RWPE2 (cell line): ENCODE measurements around the gene PSMA4.

ENCODE experiments used
- ATAC-seq: fragments of 200-7000 bp; cut with Tn5 transposase; 3 replicates; pipeline ENCODE4 v1.9.1; 2021; ENCODE audit warnings: low read depth
- DNase-seq: peaks from one replicate; pipeline ENCODE4 v3.0.0-alpha.2; 2020; ENCODE audit warnings: low spot score
- H3K27ac ChIP-seq: fragments of 450-650 bp; 2 replicates; pipeline ENCODE4 v1.5.1; 2017; ENCODE audit warnings: mild to moderate bottlenecking; ENCODE audit not compliant: poor library complexity, severe bottlenecking
- H3K27me3 ChIP-seq: fragments of 250-450 bp; sonication (Bioruptor Pico); 2 replicates; pipeline ENCODE4 v1.5.1; 2021; ENCODE audit warnings: mild to moderate bottlenecking, moderate library complexity; ENCODE audit not compliant: insufficient read depth, poor library complexity, severe bottlenecking
- H3K36me3 ChIP-seq: fragments of 250-450 bp; sonication (Bioruptor Pico); 2 replicates; pipeline ENCODE4 v1.5.1; 2020; ENCODE audit warnings: low read depth, mild to moderate bottlenecking, moderate library complexity
- H3K4me1 ChIP-seq: fragments of 250-450 bp; sonication (Bioruptor Pico); 2 replicates; pipeline ENCODE4 v1.5.1; 2021; ENCODE audit warnings: mild to moderate bottlenecking, moderate library complexity; ENCODE audit not compliant: insufficient read depth, poor library complexity, severe bottlenecking
- H3K4me3 ChIP-seq: fragments of 250-450 bp; sonication (Bioruptor Pico); 2 replicates; pipeline ENCODE4 v1.5.1; 2021; ENCODE audit warnings: mild to moderate bottlenecking, moderate library complexity; ENCODE audit not compliant: severe bottlenecking
- H3K9me3 ChIP-seq: fragments of 250-450 bp; sonication (Bioruptor Pico); 2 replicates; pipeline ENCODE4 v1.5.1; 2021; ENCODE audit warnings: mild to moderate bottlenecking, moderate library complexity; ENCODE audit not compliant: severe bottlenecking
- TF ChIP-seq, protein P1 (sequence below): fragments of 450-650 bp; IDR thresholded peaks from one replicate; pipeline ENCODE4 v1.5.1; 2017; ENCODE audit warnings: mild to moderate bottlenecking, moderate library complexity; ENCODE audit not compliant: poor library complexity, severe bottlenecking

Gene PSMA4

DNA sequence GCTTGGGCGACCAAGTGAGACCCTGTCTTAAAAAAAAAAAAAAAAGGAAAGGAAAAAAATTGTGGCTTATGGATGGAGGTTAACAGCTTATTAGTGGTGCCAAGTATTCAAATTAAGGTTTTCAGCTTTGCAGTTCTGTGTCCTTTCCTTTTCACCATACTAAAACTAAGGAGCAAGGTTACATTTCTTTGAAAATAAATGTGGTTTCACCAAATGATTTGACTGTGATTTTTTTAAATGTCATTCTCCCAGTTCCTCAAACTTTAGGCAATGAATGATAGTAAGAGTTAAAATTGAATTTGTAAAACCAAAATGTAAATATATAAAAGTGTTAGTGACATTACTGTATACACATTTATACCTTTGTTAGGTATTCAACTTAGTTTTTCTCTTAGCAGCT, 34.7 kb downstream of the PSMA4 start:
- H3K9me3 ChIP-seq: no peaks in the 10 kb centered on the region

GRCh38 chr15:78597583-78597982, 57.3 kb downstream of the PSMA4 start:
- Histone ChIP-seq H3K9me3 (no peaks in the 10 kb centered on the region), H3K4me3 (no peak overlapping the region), H3K27ac (no peak overlapping the region), H3K27me3 (no peaks in the 10 kb centered on the region), H3K36me3 (peaks cover 11% of the 10 kb centered on the region), H3K4me1 (no peaks in the 10 kb centered on the region)
- ATAC-seq (no peak), DNase-seq (no peak)
- TF ChIP-seq, protein P1, sequence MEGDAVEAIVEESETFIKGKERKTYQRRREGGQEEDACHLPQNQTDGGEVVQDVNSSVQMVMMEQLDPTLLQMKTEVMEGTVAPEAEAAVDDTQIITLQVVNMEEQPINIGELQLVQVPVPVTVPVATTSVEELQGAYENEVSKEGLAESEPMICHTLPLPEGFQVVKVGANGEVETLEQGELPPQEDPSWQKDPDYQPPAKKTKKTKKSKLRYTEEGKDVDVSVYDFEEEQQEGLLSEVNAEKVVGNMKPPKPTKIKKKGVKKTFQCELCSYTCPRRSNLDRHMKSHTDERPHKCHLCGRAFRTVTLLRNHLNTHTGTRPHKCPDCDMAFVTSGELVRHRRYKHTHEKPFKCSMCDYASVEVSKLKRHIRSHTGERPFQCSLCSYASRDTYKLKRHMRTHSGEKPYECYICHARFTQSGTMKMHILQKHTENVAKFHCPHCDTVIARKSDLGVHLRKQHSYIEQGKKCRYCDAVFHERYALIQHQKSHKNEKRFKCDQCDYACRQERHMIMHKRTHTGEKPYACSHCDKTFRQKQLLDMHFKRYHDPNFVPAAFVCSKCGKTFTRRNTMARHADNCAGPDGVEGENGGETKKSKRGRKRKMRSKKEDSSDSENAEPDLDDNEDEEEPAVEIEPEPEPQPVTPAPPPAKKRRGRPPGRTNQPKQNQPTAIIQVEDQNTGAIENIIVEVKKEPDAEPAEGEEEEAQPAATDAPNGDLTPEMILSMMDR: no peak

More for the DNA sequence above, 34.7 kb downstream of the PSMA4 start:
- Histone ChIP-seq H3K27me3 (no peaks in the 10 kb centered on the region), H3K4me1 (no peaks in the 10 kb centered on the region), H3K36me3 (no peaks in the 10 kb centered on the region), H3K4me3 (no peak overlapping the region), H3K27ac (no peak overlapping the region)
- TF ChIP-seq, protein P1: no peak
- ATAC-seq (no peak), DNase-seq (no peak)

GRCh38 chr15:78598348-78598747, 58.1 kb downstream of the PSMA4 start:
- H3K9me3 ChIP-seq: no peaks in the 10 kb centered on the region

DNA sequence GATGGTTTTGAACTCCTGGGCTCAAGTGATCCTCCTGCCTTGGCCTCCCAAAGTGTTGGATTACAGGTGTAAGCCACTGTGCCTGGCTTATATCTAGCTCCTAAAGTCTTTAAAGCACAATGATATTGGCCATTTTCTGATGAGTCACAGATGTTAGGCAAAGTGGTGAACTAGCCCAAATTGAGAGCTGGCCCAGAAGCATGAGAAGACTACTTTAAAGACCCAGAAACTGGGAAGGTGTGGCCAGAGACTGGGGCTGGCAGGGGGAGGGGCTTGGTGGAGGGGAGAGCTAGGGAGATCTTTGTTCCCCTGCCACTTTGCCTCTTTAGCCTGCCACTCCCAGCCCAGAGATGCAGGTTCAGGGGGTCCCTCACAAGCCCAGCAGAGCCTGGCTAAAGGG, 58.9 kb downstream of the PSMA4 start:
- H3K9me3 ChIP-seq: no peaks in the 10 kb centered on the region
- no peak for DNase-seq
- H3K27ac ChIP-seq: no peak overlapping the region
- TF ChIP-seq, protein P1: no peak
- no peaks in the 10 kb centered on the region for H3K4me1 ChIP-seq
- ATAC-seq: peak; percentile 42; the same call in 2 of the 3 replicates
- no peaks in the 10 kb centered on the region for H3K27me3 ChIP-seq
- no peaks in the 10 kb centered on the region for H3K36me3 ChIP-seq
- H3K4me3 ChIP-seq: no peak overlapping the region

More at GRCh38 chr15:78598348-78598747, 58.1 kb downstream of the PSMA4 start:
- Histone ChIP-seq H3K4me1 (no peaks in the 10 kb centered on the region), H3K27me3 (no peaks in the 10 kb centered on the region), H3K4me3 (no peak overlapping the region), H3K36me3 (peaks cover 4% of the 10 kb centered on the region; the same call in 1 of the 2 replicates), H3K27ac (no peak overlapping the region)
- ATAC-seq (no peak), DNase-seq (no peak)
- TF ChIP-seq, protein P1: no peak
